Thyroid gland (tissue), 4 donors: ENCODE results near the gene SNX10.

Source experiments
- CTCF ChIP-seq, 6 experiments: fragments of 200-600 bp in 3 of 6; fragments of 450-650 bp in 3 of 6; sonication (generic) in 3 of 6; IDR thresholded peaks; one replicate each; pipeline ENCODE4 v1.5.1; 2016 to 2019; ENCODE audit warnings: antibody characterized with exemption in 6 of 6, mild to moderate bottlenecking in 2 of 6, inconsistent platforms in 1 of 6, moderate library complexity in 1 of 6
- POLR2A ChIP-seq, 2 donors: fragments of 450-650 bp; IDR thresholded peaks; one replicate each; pipeline ENCODE4 v1.6.1; 2017; ENCODE audit warnings: antibody characterized with exemption in 2 of 2, mild to moderate bottlenecking in 2 of 2, moderate library complexity in 1 of 2

- TF ChIP-seq CTCF (IDR thresholded peaks at IDR 0.05): no peak
- no peak for TF ChIP-seq POLR2A (IDR thresholded peaks at IDR 0.05)
Measured at GRCh38 chr7:26343320-26343832, 51.7 kb downstream of the SNX10 start.
